Neural cell (in vitro differentiated cells): Measurements from ENCODE around the gene PCGF1. TPM values are rescaled to one million over a fixed set of nuclear protein-coding genes. Genes with fewer than 3 reads are reported as not detected.

Experiments
- H2AFZ ChIP-seq: fragments of 200-600, 300-800 bp; sonication (generic), shearing (Covaris generic); 2 replicates; pipeline ENCODE4 v1.6.0; 2014; ENCODE audit warnings: low read depth, mild to moderate bottlenecking, antibody characterized with exemption, low read length, moderate library complexity
- H3F3A ChIP-seq: fragments of 200-600 bp; shearing (Covaris generic); 2 replicates; pipeline ENCODE4 v1.6.1; 2016; ENCODE audit warnings: mild to moderate bottlenecking, moderate library complexity, mixed read lengths, antibody characterized with exemption, low read length; ENCODE audit not compliant: insufficient read depth, poor library complexity, severe bottlenecking
- H3K27ac ChIP-seq: fragments of 200-600, 300-800 bp; sonication (generic), shearing (Covaris generic); 2 replicates; pipeline ENCODE4 v1.5.1; 2014; ENCODE audit warnings: mild to moderate bottlenecking, low read length, moderate library complexity
- H3K27me3 ChIP-seq: fragments of 300-800, 200-600 bp; sonication (generic), shearing (Covaris generic); 2 replicates; pipeline ENCODE4 v1.6.0; 2014; ENCODE audit warnings: mild to moderate bottlenecking, low read depth, low read length, moderate library complexity; ENCODE audit not compliant: insufficient read depth
- H3K36me3 ChIP-seq: fragments of 300-800, 200-600 bp; sonication (generic), shearing (Covaris generic); 2 replicates; pipeline ENCODE4 v1.5.1; 2014; ENCODE audit warnings: mild to moderate bottlenecking, antibody characterized with exemption, low read length, moderate library complexity; ENCODE audit not compliant: insufficient read depth
- H3K4me2 ChIP-seq: fragments of 300-800, 200-600 bp; sonication (generic), shearing (Covaris generic); 2 replicates; pipeline ENCODE4 v1.6.0; 2014; ENCODE audit warnings: mild to moderate bottlenecking, low read length
- H3K4me3 ChIP-seq: fragments of 300-800, 200-600 bp; sonication (generic), shearing (Covaris generic); 2 replicates; pipeline ENCODE4 v1.5.1; 2014; ENCODE audit warnings: mild to moderate bottlenecking, low read length, moderate library complexity
- H3K79me2 ChIP-seq: fragments of 200-600 bp; shearing (Covaris generic); replicated peaks from 2 replicates; pipeline ENCODE4 v1.6.0; 2014; ENCODE audit warnings: mild to moderate bottlenecking, low read length, moderate library complexity; ENCODE audit not compliant: insufficient read depth
- H3K9ac ChIP-seq: fragments of 300-800, 200-600 bp; sonication (generic), shearing (Covaris generic); 2 replicates; pipeline ENCODE4 v1.6.1; 2016; ENCODE audit warnings: mild to moderate bottlenecking, low read length, mixed read lengths
- H3K9me2 ChIP-seq: fragments of 200-600 bp; shearing (Covaris generic); 2 replicates; pipeline ENCODE4 v1.6.1; 2016; ENCODE audit warnings: mild to moderate bottlenecking, low read length, mixed read lengths; ENCODE audit not compliant: insufficient read depth
- H3K9me3 ChIP-seq: fragments of 200-600, 300-800 bp; sonication (generic), shearing (Covaris generic); 2 replicates; pipeline ENCODE4 v1.6.1; 2016; ENCODE audit warnings: mild to moderate bottlenecking, mixed run types, low read length, moderate library complexity, mixed read lengths
- H4K20me1 ChIP-seq: fragments of 200-600 bp; shearing (Covaris generic); 2 replicates; pipeline ENCODE4 v1.6.1; 2016; ENCODE audit warnings: mild to moderate bottlenecking, mixed run types; ENCODE audit not compliant: insufficient read depth
- CTCF ChIP-seq: fragments of 450-650 bp; IDR thresholded peaks from 2 replicates; pipeline ENCODE4 v1.5.1; 2014; ENCODE audit warnings: antibody characterized with exemption, mild to moderate bottlenecking, moderate library complexity; ENCODE audit not compliant: poor library complexity, severe bottlenecking
- EP300 ChIP-seq: fragments of 450-650 bp; conservative IDR thresholded peaks from 2 replicates; pipeline ENCODE4 v1.6.1; 2014; ENCODE audit warnings: antibody characterized with exemption, mild to moderate bottlenecking, moderate library complexity; ENCODE audit not compliant: poor library complexity, severe bottlenecking
- EZH2 ChIP-seq: fragments of 200-600, 300-800 bp; shearing (Covaris generic), sonication (generic); IDR thresholded peaks from 2 replicates; pipeline ENCODE4 v1.6.1; 2014; ENCODE audit warnings: antibody characterized with exemption, low read length, borderline replicate concordance, mild to moderate bottlenecking; ENCODE audit not compliant: insufficient read depth, poor library complexity, severe bottlenecking
- MXI1 ChIP-seq: fragments of 450-650 bp; conservative IDR thresholded peaks from 2 replicates; pipeline ENCODE4 v1.6.1; 2014; ENCODE audit warnings: antibody characterized with exemption, mild to moderate bottlenecking; ENCODE audit not compliant: poor library complexity, severe bottlenecking
- POLR2AphosphoS5 ChIP-seq: IDR thresholded peaks from 2 replicates; pipeline ENCODE4 v1.6.1; 2012
- RAD21 ChIP-seq: fragments of 450-650 bp; conservative IDR thresholded peaks from 2 replicates; pipeline ENCODE4 v1.6.1; 2014; ENCODE audit warnings: antibody characterized with exemption, mild to moderate bottlenecking, moderate library complexity
- SMC3 ChIP-seq: fragments of 450-650 bp; conservative IDR thresholded peaks from 2 replicates; pipeline ENCODE4 v1.6.1; 2014; ENCODE audit warnings: antibody characterized with exemption, mild to moderate bottlenecking, moderate library complexity; ENCODE audit not compliant: poor library complexity
- TAF1 ChIP-seq: IDR thresholded peaks from 2 replicates; pipeline ENCODE4 v1.6.1; 2012; ENCODE audit warnings: low read depth
- polyA plus RNA-seq: library from polyadenylated mRNA; depleted of rRNA; stranded (reverse); fragments of >200 nt; gene quantifications from 2 replicates; pipeline ENCODE4 v1.2.3, GENCODE V29; 2014
- TF ChIP-seq, protein P1 (sequence below): IDR thresholded peaks from 2 replicates; pipeline ENCODE4 v1.6.1; 2012; ENCODE audit warnings: borderline replicate concordance

PCGF1 gene
- polyA plus RNA-seq, 1 donor from 2014 or later, result 30.2 TPM

DNA sequence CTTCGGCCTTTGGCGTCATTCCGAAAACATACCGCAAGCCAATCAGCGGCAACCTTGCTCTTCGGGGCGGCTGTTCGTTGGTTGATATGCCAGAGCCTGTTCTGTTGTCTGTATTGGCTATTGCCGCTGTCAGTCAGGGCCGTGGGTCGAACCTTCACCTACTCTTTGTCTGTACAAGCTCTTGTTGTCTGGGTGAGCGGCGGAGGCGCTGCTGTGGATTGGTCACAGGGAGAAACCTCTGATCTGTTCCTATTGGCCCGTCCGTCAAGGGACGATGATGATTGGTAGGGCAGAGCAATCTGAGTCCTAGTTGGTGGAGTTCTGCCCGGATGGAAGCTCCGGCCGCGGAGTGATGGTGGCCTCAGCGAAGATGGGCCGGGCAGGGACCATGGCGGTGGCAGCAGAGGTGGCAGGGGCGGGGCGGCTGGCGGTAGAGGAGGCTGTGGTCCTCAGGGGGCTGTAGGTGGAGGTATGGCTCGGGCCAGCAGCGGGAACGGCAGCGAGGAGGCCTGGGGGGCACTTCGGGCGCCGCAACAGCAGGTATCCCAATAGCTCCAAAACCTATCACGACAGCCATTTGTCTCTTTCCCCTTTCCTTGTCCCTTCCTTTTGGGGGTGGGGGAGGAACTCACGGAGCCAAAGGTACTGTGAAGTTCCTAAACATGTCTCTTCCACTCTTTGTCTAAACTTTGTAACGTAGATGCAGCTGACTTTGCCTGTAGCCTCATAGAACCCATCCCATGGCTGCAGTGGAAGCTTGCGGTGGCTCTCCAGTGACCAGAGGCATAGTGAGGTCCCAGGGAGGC, 49.2 kb downstream of the PCGF1 start, which contains the start of gene WBP1:
Gene WBP1, plus strand, starts transcription at position 307 of the 806 bp plus-strand sequence. Its CDS starts 165 bp downstream, at position 472.
- H4K20me1 ChIP-seq, result no peaks in the 10 kb centered on the region
- no peaks in the 10 kb centered on the region for H3K9me3 ChIP-seq
- H3K4me2 ChIP-seq, result peak within 1 kb of the TSS; percentile 97
- H3K27me3 ChIP-seq, result no peaks in the 10 kb centered on the region
- H3K36me3 ChIP-seq, result no peaks in the 10 kb centered on the region
- H3K79me2 ChIP-seq, result peaks cover 12% of the 10 kb centered on the region
- H3F3A ChIP-seq, result no peaks in the 10 kb centered on the region
- peak within 1 kb of the TSS; percentile 99 for H3K4me3 ChIP-seq
- TF ChIP-seq CTCF, result peak; percentile 22
- TF ChIP-seq, protein P1, sequence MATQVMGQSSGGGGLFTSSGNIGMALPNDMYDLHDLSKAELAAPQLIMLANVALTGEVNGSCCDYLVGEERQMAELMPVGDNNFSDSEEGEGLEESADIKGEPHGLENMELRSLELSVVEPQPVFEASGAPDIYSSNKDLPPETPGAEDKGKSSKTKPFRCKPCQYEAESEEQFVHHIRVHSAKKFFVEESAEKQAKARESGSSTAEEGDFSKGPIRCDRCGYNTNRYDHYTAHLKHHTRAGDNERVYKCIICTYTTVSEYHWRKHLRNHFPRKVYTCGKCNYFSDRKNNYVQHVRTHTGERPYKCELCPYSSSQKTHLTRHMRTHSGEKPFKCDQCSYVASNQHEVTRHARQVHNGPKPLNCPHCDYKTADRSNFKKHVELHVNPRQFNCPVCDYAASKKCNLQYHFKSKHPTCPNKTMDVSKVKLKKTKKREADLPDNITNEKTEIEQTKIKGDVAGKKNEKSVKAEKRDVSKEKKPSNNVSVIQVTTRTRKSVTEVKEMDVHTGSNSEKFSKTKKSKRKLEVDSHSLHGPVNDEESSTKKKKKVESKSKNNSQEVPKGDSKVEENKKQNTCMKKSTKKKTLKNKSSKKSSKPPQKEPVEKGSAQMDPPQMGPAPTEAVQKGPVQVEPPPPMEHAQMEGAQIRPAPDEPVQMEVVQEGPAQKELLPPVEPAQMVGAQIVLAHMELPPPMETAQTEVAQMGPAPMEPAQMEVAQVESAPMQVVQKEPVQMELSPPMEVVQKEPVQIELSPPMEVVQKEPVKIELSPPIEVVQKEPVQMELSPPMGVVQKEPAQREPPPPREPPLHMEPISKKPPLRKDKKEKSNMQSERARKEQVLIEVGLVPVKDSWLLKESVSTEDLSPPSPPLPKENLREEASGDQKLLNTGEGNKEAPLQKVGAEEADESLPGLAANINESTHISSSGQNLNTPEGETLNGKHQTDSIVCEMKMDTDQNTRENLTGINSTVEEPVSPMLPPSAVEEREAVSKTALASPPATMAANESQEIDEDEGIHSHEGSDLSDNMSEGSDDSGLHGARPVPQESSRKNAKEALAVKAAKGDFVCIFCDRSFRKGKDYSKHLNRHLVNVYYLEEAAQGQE, result peak; percentile 9
- TF ChIP-seq MXI1, result peak; percentile 57
- TF ChIP-seq EP300, result no peak
- TF ChIP-seq EZH2, result no peak
- no peak for TF ChIP-seq SMC3
- no peak for TF ChIP-seq TAF1
- no peak for TF ChIP-seq RAD21
- peak; percentile 76 for TF ChIP-seq POLR2AphosphoS5
- peak within 1 kb of the TSS; percentile 73 for H2AFZ ChIP-seq
- H3K9me2 ChIP-seq, result no peaks in the 10 kb centered on the region
- H3K27ac ChIP-seq, result peak within 1 kb of the TSS; percentile 98
- peak within 1 kb of the TSS; percentile 95 for H3K9ac ChIP-seq

DNA sequence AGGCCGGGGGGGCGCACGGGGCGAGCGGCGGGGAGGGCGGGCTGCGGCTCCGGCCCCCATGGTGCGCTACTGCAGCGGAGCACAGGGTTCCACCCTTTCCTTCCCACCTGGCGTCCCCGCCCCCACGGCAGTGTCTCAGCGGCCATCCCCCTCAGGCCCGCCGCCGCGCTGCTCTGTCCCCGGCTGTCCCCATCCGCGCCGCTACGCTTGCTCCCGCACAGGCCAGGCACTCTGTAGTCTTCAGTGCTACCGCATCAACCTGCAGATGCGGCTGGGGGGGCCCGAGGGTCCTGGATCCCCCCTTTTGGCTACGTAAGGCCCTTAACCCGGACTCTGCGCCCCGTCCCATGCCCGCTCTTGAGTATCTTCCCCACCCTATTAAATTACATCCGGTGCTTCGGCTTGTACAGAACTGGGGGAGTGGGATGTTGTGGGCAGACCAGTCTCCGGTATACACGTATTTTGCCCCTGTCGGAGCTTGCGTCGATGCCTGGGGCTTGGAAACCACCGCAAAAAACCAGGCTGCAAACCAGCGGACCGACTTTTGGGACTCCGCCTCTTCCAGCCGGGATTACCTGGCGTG, 49.9 kb downstream of the PCGF1 start:
- Histone ChIP-seq H3K4me2 (peak overlapping the region; percentile 65), H2AFZ (peak overlapping the region; percentile 69), H3K9me2 (no peaks in the 10 kb centered on the region), H3K36me3 (no peaks in the 10 kb centered on the region), H3K9me3 (no peaks in the 10 kb centered on the region), H3K27ac (peak overlapping the region; percentile 98), H3K79me2 (peaks cover 12% of the 10 kb centered on the region), H3K27me3 (no peaks in the 10 kb centered on the region), H4K20me1 (no peaks in the 10 kb centered on the region), H3K9ac (peak overlapping the region; percentile 95), H3F3A (no peaks in the 10 kb centered on the region), H3K4me3 (peak overlapping the region; percentile 99)
- TF ChIP-seq TAF1 (peak; percentile 86), SMC3 (peak; percentile 30), POLR2AphosphoS5 (peak; percentile 69), RAD21 (no peak), CTCF (no peak), EZH2 (no peak)
- TF ChIP-seq, protein P1, result peak; percentile 79
